Measurements from ENCODE around the gene FILIP1L. TPM values are rescaled to one million over a fixed set of nuclear protein-coding genes. Genes with fewer than 3 reads are reported as not detected.
A peak's percentile ranks its signal among the peaks of the same experiment; 100 is the strongest.

Gene FILIP1L
- polyA plus RNA-seq, 3 donors, result 0.13 to 0.40 (median 0.25) TPM

GRCh38 chr3:100072326-100073048, 41.8 kb downstream of the FILIP1L start:
- H4K20me1 ChIP-seq (ENCODE audit: insufficient read depth, low read length), result no peaks in the 10 kb centered on the region
- peak overlapping the region in 6 of 7 donors; percentile 2 to 84 (median 64) for H3K27ac Mint-ChIP-seq
- no peaks in the 10 kb centered on the region for H3K36me3 Mint-ChIP-seq
- H3K27me3 ChIP-seq (ENCODE audit: control insufficient read depth in 2 of 2, insufficient read depth in 2 of 2, low read length in 2 of 2), result no peaks in the 10 kb centered on the region
- peak overlapping the region; percentile 75 for H3K4me2 ChIP-seq (replicated peaks; ENCODE audit: extremely low read depth, low read length, poor library complexity, severe bottlenecking)
- peaks cover 62% of the 10 kb centered on the region for H3K4me1 Mint-ChIP-seq
- no peak for TF ChIP-seq CTCF (IDR thresholded peaks at IDR 0.05)
- H3K4me3 ChIP-seq (replicated peaks in 1 of 3; ENCODE audit: low read depth in 2 of 3, low read length in 3 of 3), result peak overlapping the region in 1 of 3 experiments; percentile 69
- intact Hi-C loops (cut with micrococcal nuclease), result loop anchor here in 1 of 2 donors (10.0 kb wide), 2 partner anchors 192 to 228 kb away; partner anchors contain the start of gene TBC1D23
- H3K79me2 ChIP-seq (ENCODE audit: insufficient read depth, low read length), result no peaks in the 10 kb centered on the region
- H3K4me3 Mint-ChIP-seq, result peak overlapping the region; percentile 2 to 39
- peaks cover 42 to 48% of the 10 kb centered on the region in 2 donors for H3K4me1 ChIP-seq (ENCODE audit: control insufficient read depth in 1 of 2, insufficient read depth in 2 of 2, low read length in 2 of 2)
- peak; percentile 72 to 88 (median 80) for DNase-seq
- H3K27ac ChIP-seq (ENCODE audit: low read depth in 1 of 2, low read length in 2 of 2), result peak overlapping the region in 1 of 2 donors; percentile 79
- no CpG with 5 or more reads among the region's 3 CpGs for WGBS (ENCODE audit: insufficient coverage)
- H3K27me3 Mint-ChIP-seq (ENCODE audit: low read depth in 3 of 3), result no peaks in the 10 kb centered on the region
- H3K36me3 ChIP-seq (replicated peaks in 1 of 2; ENCODE audit: control insufficient read depth in 1 of 2, insufficient read depth in 2 of 2, low read length in 2 of 2), result no peaks in the 10 kb centered on the region
- H3K9me3 Mint-ChIP-seq, result peaks cover 0 to 4% (median 0%) of the 10 kb centered on the region in 7 donors
- no peaks in the 10 kb centered on the region for H3K9me3 ChIP-seq (replicated peaks in 1 of 2; ENCODE audit: control insufficient read depth in 1 of 2, insufficient read depth in 1 of 2, low read length in 2 of 2)
- H3K9ac ChIP-seq (ENCODE audit: insufficient read depth, low read length, poor library complexity, severe bottlenecking), result no peak overlapping the region
- no peak overlapping the region for H2AFZ ChIP-seq (ENCODE audit: insufficient read depth, low read depth, low read length, poor library complexity, severe bottlenecking)

- WGBS (ENCODE audit: insufficient coverage), result no CpG with 5 or more reads among the region's 3 CpGs
- H3K27ac ChIP-seq (ENCODE audit: low read depth in 1 of 2, low read length in 2 of 2), result no peak overlapping the region
- H3K4me1 ChIP-seq (ENCODE audit: control insufficient read depth in 1 of 2, insufficient read depth in 2 of 2, low read length in 2 of 2), result peaks cover 30 to 36% of the 10 kb centered on the region in 2 donors
- H3K79me2 ChIP-seq (ENCODE audit: insufficient read depth, low read length), result no peaks in the 10 kb centered on the region
- H2AFZ ChIP-seq (ENCODE audit: insufficient read depth, low read depth, low read length, poor library complexity, severe bottlenecking), result no peak overlapping the region
- no peaks in the 10 kb centered on the region for H3K36me3 ChIP-seq (replicated peaks in 1 of 2; ENCODE audit: control insufficient read depth in 1 of 2, insufficient read depth in 2 of 2, low read length in 2 of 2)
- peaks cover 46% of the 10 kb centered on the region for H3K4me1 Mint-ChIP-seq
- H3K9me3 ChIP-seq (replicated peaks in 1 of 2; ENCODE audit: control insufficient read depth in 1 of 2, insufficient read depth in 1 of 2, low read length in 2 of 2), result no peaks in the 10 kb centered on the region
- H3K9me3 Mint-ChIP-seq, result no peaks in the 10 kb centered on the region
- no peak overlapping the region for H3K27ac Mint-ChIP-seq
- no peak overlapping the region for H3K4me2 ChIP-seq (replicated peaks; ENCODE audit: extremely low read depth, low read length, poor library complexity, severe bottlenecking)
- no peak overlapping the region for H3K9ac ChIP-seq (ENCODE audit: insufficient read depth, low read length, poor library complexity, severe bottlenecking)
- no peaks in the 10 kb centered on the region for H3K27me3 ChIP-seq (ENCODE audit: control insufficient read depth in 2 of 2, insufficient read depth in 2 of 2, low read length in 2 of 2)
- no peak overlapping the region for H3K4me3 ChIP-seq (replicated peaks in 1 of 3; ENCODE audit: low read depth in 2 of 3, low read length in 3 of 3)
- TF ChIP-seq CTCF (IDR thresholded peaks at IDR 0.05), result no peak
- intact Hi-C loops (cut with micrococcal nuclease), result no loop called here
- no peaks in the 10 kb centered on the region for H3K36me3 Mint-ChIP-seq
- no peak for DNase-seq
- H4K20me1 ChIP-seq (ENCODE audit: insufficient read depth, low read length), result no peaks in the 10 kb centered on the region
- peaks cover 0 to 2% (median 0%) of the 10 kb centered on the region in 3 donors for H3K27me3 Mint-ChIP-seq (ENCODE audit: low read depth in 3 of 3)
- H3K4me3 Mint-ChIP-seq, result no peak overlapping the region
Observed at GRCh38 chr3:100069472-100069871, 44.8 kb downstream of the FILIP1L start.

All from CD14-positive monocyte (primary cell).